Left ventricle myocardium inferior (tissue), 1 donor: ENCODE data around the gene KCNQ1. TPM values are rescaled to one million over a fixed set of nuclear protein-coding genes. Genes with fewer than 3 reads are reported as not detected.

Source experiments
- DNase-seq: peaks from one replicate; pipeline ENCODE4 v3.0.0-alpha.2; 2020
- H3K27ac ChIP-seq: fragments of 200-600 bp; replicated peaks from 2 replicates; pipeline ENCODE4 v1.8.0; 2021
- H3K27me3 ChIP-seq: fragments of 200-600 bp; 2 replicates; pipeline ENCODE4 v1.8.0; 2021; ENCODE audit warnings: low read depth
- H3K36me3 ChIP-seq: fragments of 200-600 bp; 2 replicates; pipeline ENCODE4 v1.8.0; 2021
- H3K4me1 ChIP-seq: fragments of 200-600 bp; 2 replicates; pipeline ENCODE4 v1.8.0; 2021
- H3K4me3 ChIP-seq: fragments of 200-600 bp; 2 replicates; pipeline ENCODE4 v1.8.0; 2021; ENCODE audit warnings: mild to moderate bottlenecking, moderate library complexity
- H3K9me3 ChIP-seq: fragments of 200-600 bp; replicated peaks from 2 replicates; pipeline ENCODE4 v1.8.0; 2021
- intact Hi-C: fragments of 100-400 bp; cut with micrococcal nuclease; formaldehyde crosslinking; loops from one replicate; pipeline ENCODE4 v1.11.0; 2022
- total RNA-seq: library from RNA; stranded (reverse); fragmentation: NEBNext Ultra II Directional; extraction: Animal tissue kit (Norgen Biotek cat#: 25700); gene quantifications from one replicate; pipeline ENCODE4 v1.2.1, GENCODE V29; 2021
- TF ChIP-seq, protein P1 (sequence below): fragments of 200-600 bp; IDR thresholded peaks from 2 replicates; pipeline ENCODE4 v1.8.0; 2021; ENCODE audit warnings: antibody characterized with exemption, mild to moderate bottlenecking, borderline replicate concordance
- donor health status: DM: no; HTN: yes; CAD: no; lungs with severe emphysema.

KCNQ1 gene
- total RNA-seq, 1 donor from 2014 or later = 41.8 TPM

DNA sequence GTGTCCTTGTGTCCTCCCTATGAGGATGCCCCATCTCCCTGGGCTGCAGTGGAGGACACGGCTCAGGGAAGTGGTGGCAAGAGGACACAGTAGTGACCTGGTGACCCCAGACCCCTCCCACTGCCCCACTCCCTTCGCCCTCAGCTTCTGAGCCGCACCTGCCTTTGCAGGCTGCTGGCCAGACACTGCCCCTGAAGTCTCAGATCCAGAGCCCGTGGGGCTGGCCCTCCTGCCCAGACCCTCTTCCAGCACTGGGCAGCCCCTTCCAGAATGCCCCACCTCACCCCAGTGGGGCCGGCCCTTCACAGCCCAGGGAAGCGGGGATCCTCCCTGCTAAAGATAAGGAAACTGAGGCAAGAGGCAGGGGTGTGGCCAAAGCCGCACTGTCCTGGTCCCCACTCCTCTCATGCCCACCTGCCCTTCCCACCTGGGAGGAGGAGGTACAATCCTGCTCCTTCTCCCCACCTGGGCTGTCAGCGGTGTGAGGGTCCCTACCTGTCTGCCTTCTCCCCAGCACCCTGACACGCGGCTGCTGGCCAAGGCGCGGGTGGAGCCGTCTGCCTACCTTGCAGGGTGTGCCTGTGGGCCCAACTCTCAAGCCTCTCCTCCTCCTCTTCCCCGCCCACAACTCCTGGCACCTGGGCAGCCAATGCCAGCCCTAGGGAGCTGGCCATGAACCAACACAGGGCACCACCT, 17.8 kb upstream of the KCNQ1 start:
- DNase-seq = no peak
- TF ChIP-seq, protein P1, sequence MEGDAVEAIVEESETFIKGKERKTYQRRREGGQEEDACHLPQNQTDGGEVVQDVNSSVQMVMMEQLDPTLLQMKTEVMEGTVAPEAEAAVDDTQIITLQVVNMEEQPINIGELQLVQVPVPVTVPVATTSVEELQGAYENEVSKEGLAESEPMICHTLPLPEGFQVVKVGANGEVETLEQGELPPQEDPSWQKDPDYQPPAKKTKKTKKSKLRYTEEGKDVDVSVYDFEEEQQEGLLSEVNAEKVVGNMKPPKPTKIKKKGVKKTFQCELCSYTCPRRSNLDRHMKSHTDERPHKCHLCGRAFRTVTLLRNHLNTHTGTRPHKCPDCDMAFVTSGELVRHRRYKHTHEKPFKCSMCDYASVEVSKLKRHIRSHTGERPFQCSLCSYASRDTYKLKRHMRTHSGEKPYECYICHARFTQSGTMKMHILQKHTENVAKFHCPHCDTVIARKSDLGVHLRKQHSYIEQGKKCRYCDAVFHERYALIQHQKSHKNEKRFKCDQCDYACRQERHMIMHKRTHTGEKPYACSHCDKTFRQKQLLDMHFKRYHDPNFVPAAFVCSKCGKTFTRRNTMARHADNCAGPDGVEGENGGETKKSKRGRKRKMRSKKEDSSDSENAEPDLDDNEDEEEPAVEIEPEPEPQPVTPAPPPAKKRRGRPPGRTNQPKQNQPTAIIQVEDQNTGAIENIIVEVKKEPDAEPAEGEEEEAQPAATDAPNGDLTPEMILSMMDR = no peak
- Histone ChIP-seq H3K27me3 (peaks cover 25% of the 10 kb centered on the region), H3K9me3 (no peaks in the 10 kb centered on the region), H3K27ac (no peak overlapping the region), H3K36me3 (no peaks in the 10 kb centered on the region), H3K4me3 (no peak overlapping the region), H3K4me1 (no peaks in the 10 kb centered on the region)
- intact Hi-C loops = loop anchor here (10.0 kb wide), 1 partner anchor 458 kb away; the partner anchor contains the start of gene CDKN1C

DNA sequence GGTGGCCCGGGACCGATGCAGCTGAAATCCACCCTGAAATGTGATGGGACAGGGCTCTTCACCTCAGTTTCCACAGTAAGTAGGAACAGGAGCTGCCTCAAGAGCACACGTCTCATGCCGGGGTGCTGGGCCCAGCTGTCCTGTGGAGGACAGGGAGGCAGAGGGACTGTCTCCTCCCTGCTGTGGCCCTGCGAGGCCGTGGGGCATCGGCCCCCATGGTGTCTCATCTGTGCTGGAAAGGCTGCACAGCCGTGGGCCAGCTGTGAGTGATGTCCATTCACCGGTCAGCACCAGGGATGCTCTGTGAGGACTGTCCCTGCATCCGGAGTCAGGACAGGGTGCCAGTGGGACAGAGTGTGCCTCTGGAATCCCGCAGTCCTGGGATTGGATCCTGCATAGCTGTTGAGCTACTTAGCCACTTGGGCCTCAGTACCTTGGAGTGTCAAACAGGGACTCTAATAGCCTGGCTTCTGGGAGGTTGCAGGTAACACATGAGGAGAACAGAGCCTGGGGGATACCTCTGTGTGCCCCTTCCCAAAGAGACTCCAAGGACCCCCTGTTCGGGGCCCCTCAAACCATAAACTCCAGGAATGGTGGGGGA, 17.0 kb upstream of the KCNQ1 start:
- Histone ChIP-seq H3K9me3 (no peaks in the 10 kb centered on the region), H3K27me3 (peaks cover 18% of the 10 kb centered on the region), H3K27ac (no peak overlapping the region), H3K4me1 (no peaks in the 10 kb centered on the region), H3K4me3 (no peak overlapping the region), H3K36me3 (no peaks in the 10 kb centered on the region)
- TF ChIP-seq, protein P1 = no peak
- intact Hi-C loops = loop anchor here (2.0 to 10.0 kb wide), 2 partner anchors 101 to 457 kb away; partner anchors contain the start of gene CDKN1C
- no peak for DNase-seq

DNA sequence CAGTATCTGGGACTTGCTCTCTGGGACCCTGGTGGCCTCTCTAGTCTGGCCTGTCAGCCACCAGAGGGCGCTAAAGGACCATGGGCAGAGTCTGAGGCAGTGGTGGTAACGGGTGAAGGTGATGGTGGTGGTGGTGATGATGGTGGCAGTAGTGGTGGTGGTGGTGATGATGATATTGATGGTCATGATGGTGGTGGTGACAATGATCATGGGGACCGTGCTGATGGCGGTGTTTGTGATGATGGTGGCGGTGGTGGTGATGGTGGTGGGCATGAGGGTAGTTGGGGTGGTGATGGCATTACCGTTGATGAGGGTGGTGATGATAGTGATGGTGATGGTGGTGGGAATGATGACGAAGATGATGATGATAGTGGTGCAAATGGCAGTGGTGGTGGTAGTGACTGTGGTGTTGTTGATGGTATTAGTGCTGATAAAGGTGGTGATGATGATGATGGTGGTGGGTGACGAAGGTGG, 16.4 kb upstream of the KCNQ1 start:
- intact Hi-C loops = loop anchor here (2.0 to 10.0 kb wide), 2 partner anchors 100 to 456 kb away; partner anchors contain the start of gene CDKN1C
- Histone ChIP-seq H3K4me1 (no peaks in the 10 kb centered on the region), H3K27me3 (peaks cover 13% of the 10 kb centered on the region), H3K4me3 (no peak overlapping the region), H3K9me3 (no peaks in the 10 kb centered on the region), H3K36me3 (no peaks in the 10 kb centered on the region), H3K27ac (no peak overlapping the region)
- TF ChIP-seq, protein P1 = peak; percentile 87
- peak; percentile 71 for DNase-seq

DNA sequence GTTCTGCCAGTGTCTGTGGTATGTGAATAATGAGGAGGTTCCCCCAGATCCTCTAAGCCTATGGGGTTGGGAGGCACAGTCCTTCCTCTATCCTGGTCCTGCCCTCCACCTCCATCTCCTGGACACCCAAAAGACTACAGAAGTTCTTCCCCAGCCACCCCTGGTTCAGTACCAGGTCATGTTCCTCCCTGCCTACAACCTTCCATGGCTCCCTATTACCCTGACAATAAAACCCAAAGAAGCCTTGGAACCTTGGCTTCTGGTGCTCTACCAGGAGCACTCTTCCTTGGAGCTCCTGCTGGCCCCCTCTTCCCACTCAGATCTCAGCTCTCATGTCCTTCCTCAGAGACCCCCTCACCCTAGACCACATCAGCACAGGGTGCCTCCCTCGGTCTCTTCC, 13.4 kb upstream of the KCNQ1 start:
- H3K4me1 ChIP-seq = no peaks in the 10 kb centered on the region
- H3K27ac ChIP-seq = no peak overlapping the region
- H3K27me3 ChIP-seq = peaks cover 6% of the 10 kb centered on the region
- H3K36me3 ChIP-seq = no peaks in the 10 kb centered on the region
- TF ChIP-seq, protein P1 = no peak
- intact Hi-C loops = no loop called here
- DNase-seq = peak; percentile 5
- H3K4me3 ChIP-seq = no peak overlapping the region
- no peaks in the 10 kb centered on the region for H3K9me3 ChIP-seq

DNA sequence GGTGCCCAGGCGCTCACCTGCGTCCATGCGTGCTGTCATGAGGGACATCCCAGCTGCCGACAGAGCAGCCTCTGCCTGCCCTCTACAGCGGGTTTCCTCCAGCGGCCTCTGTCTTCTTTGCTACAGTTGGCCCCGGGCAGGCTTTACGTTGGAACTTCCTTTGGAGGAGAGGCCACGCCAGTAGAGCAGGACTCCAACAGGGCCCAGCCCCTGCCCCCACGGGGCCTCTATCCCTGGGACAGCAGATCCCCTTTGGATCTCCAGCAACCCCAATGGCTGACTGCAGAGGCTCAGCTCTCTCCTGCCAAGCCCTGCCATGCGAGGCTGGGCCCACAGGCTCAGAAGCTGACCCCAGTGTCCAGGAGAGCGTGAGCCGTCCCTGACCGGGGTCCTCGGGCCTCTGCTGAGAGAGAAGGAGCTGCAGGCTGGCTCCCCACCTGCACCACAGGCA, 12.6 kb upstream of the KCNQ1 start:
- peak; percentile 11 for DNase-seq
- intact Hi-C loops = no loop called here

More for the DNA sequence above, 12.6 kb upstream of the KCNQ1 start:
- H3K27me3 ChIP-seq = peaks cover 14% of the 10 kb centered on the region
- no peaks in the 10 kb centered on the region for H3K9me3 ChIP-seq
- H3K36me3 ChIP-seq = no peaks in the 10 kb centered on the region
- no peak overlapping the region for H3K4me3 ChIP-seq
- H3K4me1 ChIP-seq = no peaks in the 10 kb centered on the region
- no peak overlapping the region for H3K27ac ChIP-seq
- TF ChIP-seq, protein P1 = no peak
